Skin epidermis (tissue), 12 donors: Measurements from ENCODE around the gene SUN5.
"Not testable (repeated sequence)": the region's sequence is repeated elsewhere in the genome, so short reads cannot be mapped to it uniquely, and the experiment has no call there.

Experiments used
- H3K27ac ChIP-seq, 21 experiments: fragments of 200-600 bp; sonication (generic) in 11 of 21; one replicate each; pipeline ENCODE4 v1.5.0; 2020; ENCODE audit warnings: mild to moderate bottlenecking in 3 of 21, inconsistent platforms in 2 of 21, moderate library complexity in 2 of 21
- H3K4me3 ChIP-seq, 7 experiments: fragments of 200-600 bp; sonication (generic) in 2 of 7; one replicate each; pipeline ENCODE4 v1.5.0; 2020; ENCODE audit warnings: inconsistent platforms in 2 of 7, mild to moderate bottlenecking in 2 of 7, moderate library complexity in 1 of 7

SUN5 gene

DNA sequence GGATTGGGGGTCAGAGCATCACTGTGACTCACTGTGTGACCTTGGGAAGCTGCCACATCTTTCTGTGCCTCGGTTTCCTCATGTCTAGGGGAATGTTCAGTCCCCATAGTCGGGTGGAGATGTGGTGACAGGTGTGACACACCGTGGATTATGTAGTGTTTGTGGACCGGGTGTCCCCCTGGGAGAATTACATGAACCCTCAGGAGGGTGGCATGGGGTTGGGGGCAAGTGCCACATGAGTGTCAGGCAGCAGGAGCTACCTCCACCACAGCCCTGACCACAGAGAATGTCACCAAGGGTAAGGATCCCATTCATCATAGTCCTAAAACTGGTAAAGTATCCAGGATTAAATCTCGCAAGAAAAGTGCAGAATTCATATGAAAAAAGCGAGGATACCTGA, 23.2 kb downstream of the SUN5 start:
- H3K27ac ChIP-seq: no peak overlapping the region
- H3K4me3 ChIP-seq: no peak overlapping the region

DNA sequence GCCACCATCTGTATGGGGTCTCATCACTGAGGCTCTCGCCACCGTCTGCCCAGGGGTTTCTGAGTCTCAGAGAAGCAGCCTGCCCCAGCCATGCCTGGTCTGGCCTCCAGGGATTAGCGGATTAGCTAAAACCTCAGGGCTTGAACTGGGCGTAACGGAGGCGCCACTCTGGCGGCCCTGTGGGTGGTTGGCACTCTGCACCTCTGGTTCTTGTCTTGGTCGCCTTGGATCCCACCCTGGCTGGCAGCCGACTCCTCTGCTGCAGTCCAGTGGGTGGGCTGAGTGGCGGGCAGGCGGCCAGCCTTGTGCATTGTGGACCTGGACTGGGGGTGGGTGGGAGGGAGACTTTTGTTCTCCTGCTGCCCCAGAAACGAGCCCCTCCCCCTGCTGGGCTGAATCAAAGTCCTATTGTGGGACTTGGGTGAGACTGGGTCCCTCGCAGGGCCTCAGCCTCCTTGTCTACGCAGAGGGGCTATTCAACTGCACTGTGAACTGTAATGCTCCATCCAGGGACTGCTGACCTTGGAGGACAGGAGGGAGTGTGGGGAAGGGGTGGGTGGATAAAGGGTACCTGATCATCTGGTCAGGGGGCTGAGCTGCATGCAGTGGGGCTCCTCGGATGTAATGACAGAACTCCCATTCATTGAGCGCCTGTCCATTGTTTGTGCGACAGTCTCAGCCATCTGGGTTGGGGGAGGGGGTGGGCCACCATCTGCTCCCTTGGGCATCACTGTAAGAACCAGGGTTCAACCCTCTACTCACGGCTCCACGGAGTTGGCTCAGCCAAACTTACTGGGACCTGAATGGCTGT, 23.9 kb downstream of the SUN5 start:
- Histone ChIP-seq H3K4me3 (no peak overlapping the region), H3K27ac (no peak overlapping the region)

GRCh38 chr20:32979201-32979998, 24.8 kb downstream of the SUN5 start:
- Histone ChIP-seq H3K4me3 (no peak overlapping the region), H3K27ac (no peak overlapping the region)

GRCh38 chr20:32978009-32978335, 26.3 kb downstream of the SUN5 start:
- peak overlapping the region in 1 of 21 experiments; percentile 77 for H3K27ac ChIP-seq
- no peak overlapping the region for H3K4me3 ChIP-seq

GRCh38 chr20:32977281-32978008, 26.8 kb downstream of the SUN5 start:
- Histone ChIP-seq H3K27ac (peak overlapping the region in 3 of 21 experiments; percentile 8 to 77 (median 17)), H3K4me3 (no peak overlapping the region)

- Histone ChIP-seq H3K27ac (peak overlapping the region in 4 of 21 experiments; percentile 8 to 77 (median 36)), H3K4me3 (no peak overlapping the region)
These were observed 27.5 kb downstream of the SUN5 start for GRCh38 chr20:32976746-32977145.

- Histone ChIP-seq H3K4me3 (no peak overlapping the region), H3K27ac (peak overlapping the region in 3 of 21 experiments; percentile 17 to 77 (median 55))
These were observed 28.2 kb downstream of the SUN5 start for GRCh38 chr20:32975698-32976674.

DNA sequence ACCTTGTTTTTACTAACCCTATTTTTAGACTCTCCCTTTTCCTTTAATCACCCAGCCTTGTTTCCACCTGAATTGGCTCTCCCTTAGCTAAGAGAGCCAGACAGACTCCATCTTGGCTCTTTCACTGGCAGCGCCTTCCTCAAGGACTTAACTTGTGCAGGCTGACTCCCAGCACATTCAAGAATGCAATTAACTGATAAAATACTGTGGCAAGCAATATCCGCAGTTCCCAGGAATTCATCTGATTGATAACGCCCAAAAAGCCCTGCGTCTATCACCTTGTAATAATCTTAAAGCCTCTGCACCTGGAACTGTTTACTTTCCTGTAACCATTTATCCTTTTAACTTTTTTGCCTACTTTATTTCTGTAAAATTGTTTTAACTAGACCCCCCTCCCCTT, 29.1 kb downstream of the SUN5 start:
- not testable (repeated sequence) for H3K4me3 ChIP-seq
- peak overlapping the region in 2 of 21 experiments; percentile 84 to 96 for H3K27ac ChIP-seq

GRCh38 chr20:32974204-32975064, 29.8 kb downstream of the SUN5 start:
- H3K27ac ChIP-seq: peak overlapping the region in 3 of 21 experiments; percentile 13 to 96 (median 84)
- H3K4me3 ChIP-seq: not testable (repeated sequence)

DNA sequence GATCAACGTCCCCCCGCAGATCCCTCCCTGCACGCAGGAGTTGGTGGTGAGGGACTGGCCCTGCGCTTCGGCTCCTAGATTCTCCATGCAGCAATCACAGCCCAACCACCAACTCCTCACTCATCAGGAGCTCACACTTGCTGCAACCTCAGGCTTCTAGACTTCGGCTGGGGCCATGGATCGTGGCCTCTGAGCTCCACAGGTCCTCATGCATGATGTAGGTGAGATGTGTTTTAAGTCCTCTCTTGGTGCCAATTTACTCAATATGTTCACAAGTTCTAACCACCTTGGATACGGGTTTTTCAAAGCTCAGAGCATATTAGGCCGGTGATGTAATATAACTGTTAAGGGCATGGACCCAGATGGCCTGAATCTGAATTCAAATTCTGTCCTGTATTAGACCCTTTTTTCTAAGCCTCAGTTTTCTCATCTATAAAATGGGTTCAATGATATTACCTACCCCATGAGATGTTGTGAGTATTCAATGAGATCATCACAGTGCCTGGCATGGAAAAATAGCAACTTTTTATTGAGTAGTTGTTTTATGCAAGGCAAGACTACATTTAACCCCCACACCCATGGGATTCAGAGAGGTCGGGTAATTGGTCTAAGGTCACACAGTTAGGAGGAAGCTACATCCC, 31.0 kb downstream of the SUN5 start:
- no peak overlapping the region for H3K4me3 ChIP-seq
- peak overlapping the region in 10 of 21 experiments; percentile 42 to 96 (median 81) for H3K27ac ChIP-seq

- Histone ChIP-seq H3K27ac (peak overlapping the region in 16 of 21 experiments; percentile 42 to 96 (median 72)), H3K4me3 (no peak overlapping the region)
These were observed 31.8 kb downstream of the SUN5 start for GRCh38 chr20:32972181-32973076.

GRCh38 chr20:32971703-32972161, 32.5 kb downstream of the SUN5 start:
- Histone ChIP-seq H3K4me3 (no peak overlapping the region), H3K27ac (peak overlapping the region in 17 of 21 experiments; percentile 21 to 96 (median 70))

DNA sequence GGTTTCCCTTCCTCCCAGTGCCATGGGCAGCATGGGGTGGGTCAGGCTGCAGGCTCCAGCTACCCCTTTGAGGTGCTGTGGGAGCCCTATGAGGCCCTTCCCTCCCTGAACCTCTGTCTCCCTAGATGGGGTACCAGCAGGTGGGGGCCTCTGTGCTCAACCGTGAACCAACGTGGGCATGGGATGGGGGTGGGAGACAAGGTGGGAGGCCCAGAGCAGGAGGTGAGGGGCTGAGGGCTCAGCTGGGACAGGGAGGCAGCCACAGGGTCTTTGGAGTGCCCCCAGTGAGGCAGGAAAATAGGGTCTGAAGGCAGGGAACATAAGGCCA, 33.3 kb downstream of the SUN5 start:
- peak overlapping the region in 19 of 21 experiments; percentile 21 to 96 (median 70) for H3K27ac ChIP-seq
- no peak overlapping the region for H3K4me3 ChIP-seq

GRCh38 chr20:32970115-32970972, 33.9 kb downstream of the SUN5 start:
- Histone ChIP-seq H3K27ac (peak overlapping the region in 18 of 21 experiments; percentile 21 to 96 (median 70)), H3K4me3 (no peak overlapping the region)

DNA sequence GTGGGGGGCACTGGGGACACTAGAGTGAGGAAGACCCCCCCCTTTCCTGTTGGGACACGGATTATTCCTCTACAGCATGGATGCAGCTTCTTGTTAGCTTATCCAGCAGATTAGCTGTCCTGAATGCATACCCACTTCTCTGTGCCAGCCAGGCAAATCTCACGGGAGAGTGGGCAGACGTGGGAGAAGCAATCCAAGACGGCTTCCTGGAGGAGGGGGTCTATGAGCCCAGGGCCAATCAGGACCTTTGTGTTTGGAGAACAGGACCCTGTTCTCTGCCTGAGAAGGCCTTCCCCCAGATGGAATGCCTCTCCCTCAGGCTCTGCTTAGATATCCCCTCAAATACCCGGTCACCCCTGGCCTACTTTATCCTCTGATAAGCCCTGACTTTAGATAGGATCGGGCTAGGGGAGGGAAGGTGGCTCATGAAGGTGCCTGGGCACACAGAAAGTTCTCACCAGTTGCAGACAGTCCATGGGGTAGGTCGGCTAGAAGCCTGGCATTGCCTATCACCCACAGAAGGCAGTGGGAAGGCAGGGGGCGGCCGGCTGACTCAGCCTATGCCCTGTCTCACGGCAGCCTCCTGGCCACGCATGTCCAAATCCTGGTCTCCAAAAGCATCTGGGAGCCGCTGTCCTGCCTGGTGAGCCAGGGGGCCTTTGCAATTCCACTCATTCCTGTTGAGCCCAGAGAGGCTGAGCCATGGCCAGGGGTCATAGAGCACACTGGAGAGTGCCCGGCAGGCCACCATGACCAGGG, 34.7 kb downstream of the SUN5 start:
- Histone ChIP-seq H3K27ac (peak overlapping the region in 9 of 21 experiments; percentile 9 to 96 (median 77)), H3K4me3 (no peak overlapping the region)
